Loucy (cell line): ENCODE measurements around the gene CATSPERD.
A peak's percentile ranks its signal among the peaks of the same experiment; 100 is the strongest.
"Not testable (repeated sequence)": the region's sequence is repeated elsewhere in the genome, so short reads cannot be mapped to it uniquely, and the experiment has no call there.

Experiments used
- H2AFZ ChIP-seq: fragments of 200-600 bp; sonication (generic); 2 replicates; pipeline ENCODE4 v1.6.0; 2016; ENCODE audit warnings: antibody characterized with exemption, mild to moderate bottlenecking, low read length, moderate library complexity
- H3F3A ChIP-seq: fragments of 200-600 bp; 2 replicates; pipeline ENCODE4 v1.6.0; 2016; ENCODE audit warnings: antibody characterized with exemption, low read depth, mild to moderate bottlenecking
- H3K27me3 ChIP-seq: fragments of 200-600 bp; sonication (generic); 2 replicates; pipeline ENCODE4 v1.6.1; 2014; ENCODE audit warnings: low read length, mild to moderate bottlenecking; ENCODE audit not compliant: insufficient read depth, poor library complexity, severe bottlenecking
- H3K36me3 ChIP-seq: fragments of 200-600 bp; sonication (generic); 2 replicates; pipeline ENCODE4 v1.6.1; 2016; ENCODE audit warnings: low read length; ENCODE audit not compliant: insufficient read depth
- H3K4me1 ChIP-seq: fragments of 200-600 bp; sonication (generic); 2 replicates; pipeline ENCODE4 v1.5.1; 2014; ENCODE audit warnings: low read length, mild to moderate bottlenecking; ENCODE audit not compliant: insufficient read depth, poor library complexity, severe bottlenecking
- H3K4me2 ChIP-seq: fragments of 200-600 bp; sonication (generic); 2 replicates; pipeline ENCODE4 v1.6.0; 2014; ENCODE audit warnings: antibody characterized with exemption, low read length, low read depth, mild to moderate bottlenecking; ENCODE audit not compliant: poor library complexity, severe bottlenecking
- H3K4me3 ChIP-seq: fragments of 200-600 bp; sonication (generic); 2 replicates; pipeline ENCODE4 v1.5.1; 2014; ENCODE audit warnings: low read length, mild to moderate bottlenecking, mixed read lengths; ENCODE audit not compliant: poor library complexity, severe bottlenecking
- H3K79me2 ChIP-seq: fragments of 200-600 bp; sonication (generic); 2 replicates; pipeline ENCODE4 v1.6.1; 2014; ENCODE audit warnings: low read length; ENCODE audit not compliant: insufficient read depth
- H3K9ac ChIP-seq: fragments of 200-600 bp; sonication (generic); 2 replicates; pipeline ENCODE4 v1.6.0; 2014; ENCODE audit warnings: mild to moderate bottlenecking, low read depth, low read length, moderate library complexity; ENCODE audit not compliant: poor library complexity, severe bottlenecking
- H3K9me2 ChIP-seq: fragments of 200-600 bp; sonication (generic); replicated peaks from 2 replicates; pipeline ENCODE4 v1.6.1; 2016; ENCODE audit warnings: low read depth, low read length, mixed read lengths
- H3K9me3 ChIP-seq: fragments of 200-600 bp; sonication (generic); 2 replicates; pipeline ENCODE4 v1.6.1; 2014; ENCODE audit warnings: mild to moderate bottlenecking, antibody characterized with exemption, low read length, low read depth; ENCODE audit not compliant: insufficient read depth
- H4K20me1 ChIP-seq: fragments of 200-600 bp; sonication (generic); 2 replicates; pipeline ENCODE4 v1.6.0; 2014; ENCODE audit warnings: antibody characterized with exemption, low read length, mild to moderate bottlenecking; ENCODE audit not compliant: insufficient read depth, poor library complexity, severe bottlenecking
- CTCF ChIP-seq: fragments of 200-600 bp; sonication (generic); conservative IDR thresholded peaks from 2 replicates; pipeline ENCODE4 v1.5.1; 2014; ENCODE audit warnings: mild to moderate bottlenecking, antibody characterized with exemption, low read length
- EZH2phosphoT487 ChIP-seq: fragments of 200-600 bp; IDR thresholded peaks from 2 replicates; pipeline ENCODE4 v1.6.1; 2018; ENCODE audit warnings: antibody characterized with exemption, mild to moderate bottlenecking, moderate library complexity, borderline replicate concordance

The CATSPERD gene

DNA sequence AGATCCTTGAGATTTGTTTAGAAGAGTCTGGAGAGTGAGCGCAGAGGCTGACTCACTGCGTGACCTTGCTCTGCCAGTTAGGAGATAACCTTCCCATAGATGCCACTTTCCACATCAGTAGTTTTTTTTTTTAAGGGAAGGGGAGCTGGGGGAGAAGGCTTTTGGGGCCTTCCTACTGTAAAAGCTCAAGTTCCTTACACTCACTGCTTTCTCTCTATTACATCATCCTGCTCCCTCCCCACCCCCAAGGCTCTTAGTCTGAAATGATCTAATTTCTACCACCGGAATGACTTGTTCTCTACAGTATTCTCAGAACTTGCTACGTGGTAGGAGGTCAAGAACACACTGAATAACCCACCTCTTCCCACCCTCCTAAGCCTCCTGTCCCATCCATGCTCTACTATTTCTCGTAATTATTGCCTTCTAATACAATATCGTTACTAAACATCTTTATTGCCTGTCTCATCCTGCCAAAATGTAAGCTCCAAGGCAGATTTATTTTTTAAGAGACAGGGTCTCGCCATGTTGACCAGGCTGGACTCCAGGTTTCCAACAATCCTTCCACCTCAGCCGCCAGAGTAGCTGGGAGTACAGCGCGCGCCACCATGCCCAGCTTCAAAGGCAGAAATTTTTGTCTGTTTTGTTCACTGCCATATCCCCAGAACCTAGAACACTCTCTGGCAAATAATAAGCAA is 1.7 kb upstream of the CATSPERD start:
- H3F3A ChIP-seq, result no peaks in the 10 kb centered on the region
- peaks cover 56% of the 10 kb centered on the region for H3K79me2 ChIP-seq
- H3K36me3 ChIP-seq, result peaks cover 5% of the 10 kb centered on the region; the same call in 1 of the 2 replicates
- peak overlapping the region; percentile 93 for H3K4me2 ChIP-seq
- peaks cover 42% of the 10 kb centered on the region for H4K20me1 ChIP-seq
- H3K9me3 ChIP-seq, result no peaks in the 10 kb centered on the region
- peaks cover 22% of the 10 kb centered on the region for H3K4me1 ChIP-seq
- H2AFZ ChIP-seq, result no peak overlapping the region
- TF ChIP-seq CTCF (no peak), EZH2phosphoT487 (no peak)
- H3K9me2 ChIP-seq, result no peaks in the 10 kb centered on the region
- H3K27me3 ChIP-seq, result no peaks in the 10 kb centered on the region
- H3K9ac ChIP-seq, result peak overlapping the region; percentile 92
- H3K4me3 ChIP-seq, result peak overlapping the region; percentile 100

GRCh38 chr19:5719274-5719960 is 1.0 kb upstream of the CATSPERD start:
- Histone ChIP-seq H3K9me3 (no peaks in the 10 kb centered on the region), H4K20me1 (peaks cover 42% of the 10 kb centered on the region), H3K4me3 (peak overlapping the region; percentile 100), H3F3A (no peaks in the 10 kb centered on the region), H3K27me3 (no peaks in the 10 kb centered on the region), H3K79me2 (peaks cover 51% of the 10 kb centered on the region), H3K4me1 (peaks cover 22% of the 10 kb centered on the region), H3K9me2 (no peaks in the 10 kb centered on the region), H2AFZ (peak overlapping the region; percentile 42; the same call in 1 of the 2 replicates), H3K4me2 (peak overlapping the region; percentile 93), H3K36me3 (no peaks in the 10 kb centered on the region), H3K9ac (peak overlapping the region; percentile 92)
- TF ChIP-seq EZH2phosphoT487 (no peak), CTCF (no peak)

GRCh38 chr19:5727453-5728050 is 7.1 kb downstream of the CATSPERD start:
- H3K9me2 ChIP-seq, result no peaks in the 10 kb centered on the region
- H3F3A ChIP-seq, result no peaks in the 10 kb centered on the region
- no peak overlapping the region for H3K9ac ChIP-seq
- no peak overlapping the region for H3K4me3 ChIP-seq
- no peaks in the 10 kb centered on the region for H3K36me3 ChIP-seq
- H4K20me1 ChIP-seq, result no peaks in the 10 kb centered on the region
- no peak overlapping the region for H2AFZ ChIP-seq
- no peaks in the 10 kb centered on the region for H3K79me2 ChIP-seq
- no peak for TF ChIP-seq CTCF
- TF ChIP-seq EZH2phosphoT487, result no peak
- H3K9me3 ChIP-seq, result no peaks in the 10 kb centered on the region
- no peaks in the 10 kb centered on the region for H3K4me1 ChIP-seq
- no peak overlapping the region for H3K4me2 ChIP-seq
- H3K27me3 ChIP-seq, result no peaks in the 10 kb centered on the region

DNA sequence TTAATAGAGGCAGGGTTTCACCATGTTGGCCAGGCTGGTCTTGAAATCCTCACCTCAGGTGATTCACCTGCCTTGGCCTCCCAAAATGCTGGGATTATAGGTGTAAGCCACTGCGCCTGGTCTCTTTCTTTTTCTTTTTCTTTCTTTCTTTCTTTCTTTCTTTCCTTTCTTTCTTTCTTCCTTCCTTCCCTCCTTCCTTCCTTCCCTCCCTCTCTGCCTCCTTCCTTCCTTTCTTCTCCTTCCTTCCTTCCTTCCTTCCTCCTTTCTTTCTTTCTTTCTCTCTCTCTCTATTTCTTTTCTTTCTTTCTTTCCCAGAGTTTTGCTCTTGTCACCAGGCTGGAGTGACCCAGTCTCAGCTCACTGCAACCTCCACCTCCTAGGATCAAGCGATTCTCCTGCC is 12.7 kb downstream of the CATSPERD start:
- not testable (repeated sequence) for H2AFZ ChIP-seq, H3K4me2 ChIP-seq, H3K4me3 ChIP-seq, H3K79me2 ChIP-seq, H3K4me1 ChIP-seq, H3K9ac ChIP-seq, H3K9me3 ChIP-seq, H3K9me2 ChIP-seq, H4K20me1 ChIP-seq, H3K27me3 ChIP-seq, H3K36me3 ChIP-seq, H3F3A ChIP-seq
